Stimulated activated naive B cell treated with anti-CD40 and anti-IgM and Interleukin-4, amounts not matched to agents 10 μg/mL and 1 μg/mL and 100 μg/mL, for 72 hours (primary cell): ENCODE results near the gene GOPC.
"Not testable (repeated sequence)": the region's sequence is repeated elsewhere in the genome, so short reads cannot be mapped to it uniquely, and the experiment has no call there.

Experiments
- ATAC-seq, 2 donors: fragments of 150-1000 bp; cut with Tn5 transposase; replicated peaks; 2 replicates each; pipeline ENCODE4 v1.10.0; 2021; ENCODE audit warnings: moderate library complexity in 1 of 2
- DNase-seq: peaks from one replicate; pipeline ENCODE4 v3.0.0; 2021
- H3K27ac Mint-ChIP-seq: one replicate; pipeline ENCODE4 v1.8.0; 2022; ENCODE audit warnings: mild to moderate bottlenecking, mixed read lengths
- H3K27me3 Mint-ChIP-seq, 2 donors: one replicate each; pipeline ENCODE4 v1.8.0; 2022; ENCODE audit warnings: mixed read lengths in 2 of 2
- H3K36me3 Mint-ChIP-seq, 2 donors: one replicate each; pipeline ENCODE4 v1.8.0; 2022; ENCODE audit warnings: mixed read lengths in 2 of 2, mild to moderate bottlenecking in 1 of 2
- H3K4me1 Mint-ChIP-seq, 2 donors: one replicate each; pipeline ENCODE4 v1.8.0; 2022; ENCODE audit warnings: mixed read lengths in 2 of 2, mild to moderate bottlenecking in 1 of 2
- H3K4me3 Mint-ChIP-seq, 2 donors: one replicate each; pipeline ENCODE4 v1.8.0; 2022; ENCODE audit warnings: mild to moderate bottlenecking in 2 of 2, mixed read lengths in 2 of 2, moderate library complexity in 1 of 2
- H3K9me3 Mint-ChIP-seq, 2 donors: one replicate each; pipeline ENCODE4 v1.8.0; 2022; ENCODE audit warnings: mixed read lengths in 2 of 2, mild to moderate bottlenecking in 1 of 2

Gene GOPC

DNA sequence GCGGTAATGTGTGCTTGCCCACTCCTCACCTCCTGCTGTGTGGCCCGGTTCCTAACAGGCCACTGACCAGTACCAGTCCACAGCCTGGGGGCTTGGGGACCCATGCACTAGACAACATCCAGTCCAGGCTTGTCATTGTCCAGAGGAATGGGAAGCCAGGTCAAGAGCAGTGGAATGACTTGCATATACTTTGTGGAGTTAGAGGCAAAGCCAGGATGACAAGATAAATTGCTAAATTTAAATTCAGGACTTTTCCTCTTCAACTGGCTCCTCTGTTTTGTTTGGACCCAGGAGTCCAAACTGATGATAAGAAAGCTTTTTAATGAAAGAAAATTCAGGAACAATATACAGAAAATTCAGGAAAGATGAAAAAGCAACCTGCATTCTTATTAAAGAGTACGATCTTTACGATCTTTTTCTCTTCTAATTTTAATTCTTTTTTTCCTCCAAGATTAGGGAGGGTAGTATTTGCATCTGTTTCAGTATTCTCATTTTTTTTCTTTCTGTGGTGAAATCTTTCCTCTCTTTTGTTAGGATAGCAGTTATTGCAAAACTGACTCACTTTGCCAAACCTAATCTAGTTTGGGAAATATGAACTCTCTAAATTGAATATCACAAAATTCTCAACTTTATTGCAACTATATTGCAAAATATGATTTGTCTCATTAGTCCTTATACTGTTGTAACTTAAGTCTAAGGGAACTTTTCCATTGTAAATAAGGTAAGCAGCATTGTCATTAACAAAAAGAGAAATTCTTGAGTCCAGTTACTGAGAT is 71.7 kb downstream of the GOPC start:
- no peak overlapping the region for H3K27ac Mint-ChIP-seq
- ATAC-seq = no peak
- H3K36me3 Mint-ChIP-seq = no peaks in the 10 kb centered on the region
- H3K4me1 Mint-ChIP-seq = no peaks in the 10 kb centered on the region
- H3K27me3 Mint-ChIP-seq = peaks cover 8 to 24% of the 10 kb centered on the region in 2 donors
- no peak for DNase-seq
- H3K4me3 Mint-ChIP-seq = no peak overlapping the region
- no peaks in the 10 kb centered on the region for H3K9me3 Mint-ChIP-seq

- Mint-ChIP-seq H3K36me3 (no peaks in the 10 kb centered on the region), H3K4me1 (no peaks in the 10 kb centered on the region), H3K27ac (no peak overlapping the region), H3K9me3 (no peaks in the 10 kb centered on the region), H3K4me3 (no peak overlapping the region), H3K27me3 (peaks cover 8 to 20% of the 10 kb centered on the region in 2 donors)
- ATAC-seq (no peak), DNase-seq (no peak)
Observed at GRCh38 chr6:117525607-117526006, 76.7 kb downstream of the GOPC start.

- H3K4me3 Mint-ChIP-seq = no peak overlapping the region
- H3K9me3 Mint-ChIP-seq = peaks cover 4 to 5% of the 10 kb centered on the region in 2 donors
- H3K4me1 Mint-ChIP-seq = no peaks in the 10 kb centered on the region
- no peak overlapping the region for H3K27ac Mint-ChIP-seq
- no peaks in the 10 kb centered on the region for H3K36me3 Mint-ChIP-seq
- H3K27me3 Mint-ChIP-seq = peaks cover 8 to 17% of the 10 kb centered on the region in 2 donors
- ATAC-seq (no peak), DNase-seq (no peak)
Observed at GRCh38 chr6:117521791-117522502, 80.4 kb downstream of the GOPC start.

GRCh38 chr6:117520603-117521395 is 81.5 kb downstream of the GOPC start:
- Mint-ChIP-seq H3K9me3 (peaks cover 4 to 8% of the 10 kb centered on the region in 2 donors), H3K27me3 (peaks cover 10 to 20% of the 10 kb centered on the region in 2 donors), H3K4me3 (no peak overlapping the region), H3K27ac (no peak overlapping the region), H3K4me1 (no peaks in the 10 kb centered on the region), H3K36me3 (no peaks in the 10 kb centered on the region)
- DNase-seq (no peak), ATAC-seq (no peak)

GRCh38 chr6:117518870-117519269 is 83.4 kb downstream of the GOPC start:
- Mint-ChIP-seq H3K27ac (no peak overlapping the region), H3K27me3 (peaks cover 10 to 20% of the 10 kb centered on the region in 2 donors), H3K4me3 (no peak overlapping the region), H3K36me3 (no peaks in the 10 kb centered on the region), H3K9me3 (peaks cover 4 to 8% of the 10 kb centered on the region in 2 donors), H3K4me1 (no peaks in the 10 kb centered on the region)
- DNase-seq (no peak), ATAC-seq (no peak)

- not testable (repeated sequence) for H3K9me3 Mint-ChIP-seq, H3K27ac Mint-ChIP-seq, ATAC-seq, H3K36me3 Mint-ChIP-seq, H3K4me1 Mint-ChIP-seq, H3K4me3 Mint-ChIP-seq, DNase-seq
- H3K27me3 Mint-ChIP-seq = peaks cover 10 to 20% of the 10 kb centered on the region in 2 donors
Observed at GRCh38 chr6:117517995-117518394, 84.3 kb downstream of the GOPC start.

DNA sequence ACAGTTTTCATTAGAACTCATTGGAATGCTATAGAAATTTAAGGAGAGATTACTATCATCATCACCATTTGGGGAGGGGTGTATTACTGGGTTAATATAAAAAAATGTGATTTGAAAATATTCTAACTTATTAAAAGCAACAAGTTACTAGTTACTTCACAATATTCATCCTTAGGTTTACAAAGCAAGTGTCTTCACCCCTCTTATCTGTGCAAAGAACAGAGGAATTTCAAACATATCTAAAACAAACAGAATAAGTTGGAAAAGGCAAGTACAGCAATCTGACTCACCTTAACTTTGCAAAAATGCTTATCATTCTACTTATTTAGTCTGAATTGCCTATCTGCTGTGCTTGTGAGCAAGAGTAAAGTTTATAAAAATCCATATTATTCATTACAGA is 87.0 kb downstream of the GOPC start:
- Mint-ChIP-seq H3K27me3 (peaks cover 12 to 17% of the 10 kb centered on the region in 2 donors), H3K27ac (no peak overlapping the region), H3K9me3 (peaks cover 4 to 8% of the 10 kb centered on the region in 2 donors), H3K4me3 (no peak overlapping the region), H3K4me1 (no peaks in the 10 kb centered on the region), H3K36me3 (no peaks in the 10 kb centered on the region)
- ATAC-seq (no peak), DNase-seq (no peak)

DNA sequence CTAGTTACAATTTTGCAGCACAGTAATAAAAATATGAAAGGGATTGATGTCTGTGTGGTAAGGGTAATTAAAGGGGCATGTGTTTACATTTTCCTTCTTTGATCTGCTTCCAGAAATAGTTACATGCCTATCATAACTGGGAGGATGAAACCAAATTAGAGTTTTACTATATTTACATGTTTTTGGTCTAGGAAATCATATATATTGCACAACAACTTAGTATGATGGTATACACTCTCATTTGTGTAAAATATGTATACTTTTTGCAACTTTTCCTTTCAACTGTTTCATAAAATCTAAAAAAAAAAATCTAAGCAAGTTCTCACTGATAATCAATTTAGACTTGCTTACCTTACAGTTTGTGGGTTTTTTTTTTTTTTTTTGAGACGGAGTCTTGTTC is 87.7 kb downstream of the GOPC start:
- H3K4me1 Mint-ChIP-seq = no peaks in the 10 kb centered on the region
- no peak overlapping the region for H3K4me3 Mint-ChIP-seq
- peaks cover 4 to 8% of the 10 kb centered on the region in 2 donors for H3K9me3 Mint-ChIP-seq
- ATAC-seq (no peak), DNase-seq (no peak)
- H3K36me3 Mint-ChIP-seq = no peaks in the 10 kb centered on the region
- H3K27me3 Mint-ChIP-seq = peaks cover 18 to 19% of the 10 kb centered on the region in 2 donors
- no peak overlapping the region for H3K27ac Mint-ChIP-seq

DNA sequence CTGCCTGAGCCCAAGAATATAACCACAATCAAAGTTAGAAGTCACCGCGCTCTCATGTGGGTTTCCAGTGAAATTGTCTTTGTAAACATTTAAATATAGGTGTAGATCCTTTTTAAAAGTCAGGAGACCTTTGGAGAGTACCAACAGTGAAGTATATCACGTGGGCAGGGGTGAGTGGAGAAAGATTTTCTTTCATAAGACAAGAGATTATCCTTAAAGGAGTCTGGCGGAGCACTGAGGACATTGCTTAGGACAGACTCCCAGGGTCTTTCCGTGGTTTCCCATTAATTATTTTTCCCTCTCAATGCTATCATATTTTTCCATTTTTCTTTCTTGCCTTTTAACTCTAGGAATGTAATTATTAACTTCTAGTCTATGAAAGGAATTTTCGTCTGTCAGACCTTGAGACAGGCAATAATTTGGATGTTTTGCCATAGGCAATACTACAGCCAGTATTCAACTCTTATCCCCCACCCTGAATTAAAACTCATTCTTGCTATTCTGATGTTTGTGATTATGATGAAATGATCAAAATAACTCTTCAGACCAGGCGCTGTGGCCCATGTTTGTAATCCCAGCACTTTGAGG is 88.4 kb downstream of the GOPC start:
- ATAC-seq (no peak), DNase-seq (no peak)
- H3K27ac Mint-ChIP-seq = no peak overlapping the region
- H3K27me3 Mint-ChIP-seq = peaks cover 21 to 27% of the 10 kb centered on the region in 2 donors
- no peaks in the 10 kb centered on the region for H3K36me3 Mint-ChIP-seq
- peaks cover 4 to 8% of the 10 kb centered on the region in 2 donors for H3K9me3 Mint-ChIP-seq
- no peak overlapping the region for H3K4me3 Mint-ChIP-seq
- H3K4me1 Mint-ChIP-seq = no peaks in the 10 kb centered on the region

- DNase-seq = no peak
- no peak for ATAC-seq
- H3K27ac Mint-ChIP-seq = no peak overlapping the region
- H3K36me3 Mint-ChIP-seq = no peaks in the 10 kb centered on the region
- no peak overlapping the region for H3K4me3 Mint-ChIP-seq
- peaks cover 21 to 31% of the 10 kb centered on the region in 2 donors for H3K27me3 Mint-ChIP-seq
- no peaks in the 10 kb centered on the region for H3K4me1 Mint-ChIP-seq
- H3K9me3 Mint-ChIP-seq = peaks cover 2 to 5% of the 10 kb centered on the region in 2 donors
Observed at GRCh38 chr6:117512987-117513573, 89.2 kb downstream of the GOPC start.

DNA sequence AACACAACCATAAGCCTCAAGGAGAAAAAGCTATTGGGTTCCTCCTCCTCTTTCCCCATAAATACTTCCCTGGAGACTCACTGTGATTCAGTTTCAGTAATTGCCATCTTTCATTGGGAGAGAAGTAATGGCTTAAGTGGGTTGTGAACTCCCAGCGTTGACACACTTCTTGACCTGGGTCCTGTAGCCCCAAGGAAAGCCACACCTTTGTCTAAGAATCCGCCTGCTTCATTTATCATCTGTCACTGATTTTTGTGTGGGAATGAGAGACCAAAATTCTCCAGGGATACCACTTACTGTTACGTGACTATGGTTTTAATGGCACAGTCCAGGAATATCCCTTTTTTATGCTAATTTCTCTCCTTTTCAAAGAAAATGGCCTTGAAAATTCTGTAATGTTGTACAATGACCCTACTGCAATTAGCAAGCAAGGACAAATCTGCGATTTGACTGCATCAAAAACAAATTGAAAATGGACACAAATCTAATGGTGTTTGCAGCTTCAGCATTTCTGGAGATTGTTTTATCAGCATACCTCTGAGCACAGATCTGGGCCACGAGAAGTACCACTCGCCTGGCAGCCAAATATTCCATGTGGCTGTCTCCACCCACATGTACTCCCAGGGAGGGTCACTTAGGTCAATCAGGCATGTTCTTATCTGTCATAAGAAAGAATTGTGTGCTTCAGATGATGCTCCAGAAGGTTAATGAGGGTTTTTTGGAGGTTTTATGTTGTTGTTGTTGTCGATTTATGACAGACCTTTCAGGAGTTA is 90.1 kb downstream of the GOPC start:
- Mint-ChIP-seq H3K4me3 (no peak overlapping the region), H3K9me3 (peaks cover 0 to 4% of the 10 kb centered on the region in 2 donors), H3K27ac (no peak overlapping the region), H3K36me3 (no peaks in the 10 kb centered on the region), H3K4me1 (no peaks in the 10 kb centered on the region), H3K27me3 (peaks cover 21 to 26% of the 10 kb centered on the region in 2 donors)
- no peak for ATAC-seq
- DNase-seq = no peak
